B cell (primary cell): ENCODE results near the gene TMEM128. TPM values are rescaled to one million over a fixed set of nuclear protein-coding genes. Genes with fewer than 3 reads are reported as not detected.

Experiments used
- ATAC-seq: fragments of 200-7000 bp; cut with Tn5 transposase; one replicate; pipeline ENCODE4 v1.10.0; 2021; ENCODE audit warnings: low read depth, mild to moderate bottlenecking, moderate number of reproducible peaks, moderate library complexity
- CTCF ChIA-PET: fragments of 350-600 bp; sonication (Branson Sonifier 250); formaldehyde crosslinking; loops from one replicate; lab custom pipeline; 2021; ENCODE audit warnings: antibody characterized with exemption, inconsistent platforms; lab: Charles Lee
- POLR2A ChIA-PET: fragments of 350-600 bp; sonication (Branson Sonifier 250); formaldehyde crosslinking; loops from one replicate; lab custom pipeline; 2021; ENCODE audit warnings: antibody characterized with exemption; lab: Charles Lee
- DNase-seq: peaks from one replicate; pipeline ENCODE4 v3.0.0; 2013
- H2AFZ ChIP-seq: 2 replicates; pipeline ENCODE4 v1.6.1; 2012; ENCODE audit warnings: mild to moderate bottlenecking, low read depth, low read length; ENCODE audit not compliant: insufficient read depth, poor library complexity, severe bottlenecking
- H3K27ac ChIP-seq, 2 donors: 1 replicate in 1 of 2; 2 replicates in 1 of 2; pipeline ENCODE4 v1.5.1; 2012 to 2013; ENCODE audit warnings: low read length in 2 of 2, mild to moderate bottlenecking in 2 of 2, moderate library complexity in 1 of 2
- H3K27me3 ChIP-seq, 4 experiments: fragments of 200-600 bp in 1 of 4; sonication (generic) in 1 of 4; replicated peaks in 1 of 4; 1 replicate in 2 of 4; 2 replicates in 2 of 4; pipeline versions ENCODE4 v1.6.1 to v1.7.0; 2013 to 2016; ENCODE audit warnings: low read length in 3 of 4, mild to moderate bottlenecking in 2 of 4, mixed read lengths in 1 of 4, moderate library complexity in 1 of 4; ENCODE audit not compliant: insufficient read depth in 4 of 4, control insufficient read depth in 3 of 4; ENCODE audit errors: control extremely low read depth in 1 of 4
- H3K36me3 ChIP-seq, 2 experiments: replicated peaks in 1 of 2; 1 replicate in 1 of 2; 2 replicates in 1 of 2; pipeline versions ENCODE4 v1.6.1 to v1.7.1; 2013; ENCODE audit warnings: low read length in 1 of 2; ENCODE audit not compliant: insufficient read depth in 2 of 2, control insufficient read depth in 1 of 2; ENCODE audit errors: control extremely low read depth in 1 of 2, extremely low read depth in 1 of 2
- H3K4me1 ChIP-seq, 2 donors: fragments of 200-600 bp in 1 of 2; sonication (generic) in 1 of 2; 1 replicate in 1 of 2; 2 replicates in 1 of 2; pipeline versions ENCODE4 v1.5.1 to v1.6.1; 2013 to 2017; ENCODE audit warnings: low read length in 2 of 2; ENCODE audit not compliant: control insufficient read depth in 2 of 2, insufficient read depth in 2 of 2
- H3K4me2 ChIP-seq: replicated peaks from 2 replicates; pipeline ENCODE3; 2012; ENCODE audit warnings: mild to moderate bottlenecking, low read depth, low read length; ENCODE audit not compliant: poor library complexity, severe bottlenecking
- H3K4me3 ChIP-seq, 5 experiments: fragments of 200-600 bp in 1 of 5; sonication (generic) in 1 of 5; 1 replicate in 3 of 5; 2 replicates in 2 of 5; pipeline versions ENCODE4 v1.5.1 to v1.7.0; 2011 to 2016; ENCODE audit warnings: low read length in 4 of 5, mild to moderate bottlenecking in 4 of 5, low read depth in 2 of 5, control low read depth in 1 of 5, moderate library complexity in 1 of 5; ENCODE audit not compliant: insufficient read depth in 1 of 5; ENCODE audit errors: control extremely low read depth in 1 of 5, extremely low read depth in 1 of 5
- H3K79me2 ChIP-seq: fragments of 200-600 bp; sonication (generic); one replicate; pipeline ENCODE4 v1.6.0; 2016; ENCODE audit warnings: low read length; ENCODE audit not compliant: control insufficient read depth, insufficient read depth
- H3K9ac ChIP-seq: fragments of 200-600 bp; sonication (generic); 2 replicates; pipeline ENCODE4 v1.6.1; 2017; ENCODE audit warnings: mild to moderate bottlenecking, low read length, moderate library complexity
- H3K9me3 ChIP-seq, 3 donors: one replicate each; pipeline versions ENCODE4 v1.6.1 to v1.7.1; 2013; ENCODE audit warnings: low read length in 2 of 3; ENCODE audit not compliant: control insufficient read depth in 2 of 3, insufficient read depth in 1 of 3; ENCODE audit errors: control extremely low read depth in 1 of 3
- H4K20me1 ChIP-seq: 2 replicates; pipeline ENCODE4 v1.6.0; 2012; ENCODE audit warnings: mild to moderate bottlenecking, low read length; ENCODE audit not compliant: insufficient read depth, control insufficient read depth, poor library complexity, severe bottlenecking
- H3K27ac Mint-ChIP-seq: one replicate; pipeline ENCODE4 v1.8.0; 2021; ENCODE audit warnings: mixed read lengths
- H3K27me3 Mint-ChIP-seq: one replicate; pipeline ENCODE4 v1.8.0; 2021; ENCODE audit warnings: mixed read lengths
- H3K4me1 Mint-ChIP-seq: one replicate; pipeline ENCODE4 v1.8.0; 2021; ENCODE audit warnings: mixed read lengths
- H3K4me3 Mint-ChIP-seq: one replicate; pipeline ENCODE4 v1.8.0; 2021; ENCODE audit warnings: mixed read lengths
- H3K9me3 Mint-ChIP-seq: one replicate; pipeline ENCODE4 v1.8.0; 2022; ENCODE audit warnings: mixed read lengths; ENCODE audit not compliant: insufficient read depth
- EZH2 ChIP-seq: IDR thresholded peaks from 2 replicates; pipeline ENCODE4 v1.6.1; 2012; ENCODE audit warnings: borderline replicate concordance, low read depth, mild to moderate bottlenecking, moderate library complexity, low read length; ENCODE audit not compliant: insufficient read depth, poor library complexity, severe bottlenecking
- WGBS: methylation state at CpG from one replicate; pipeline ENCODE4 v1.1.5; 2013; ENCODE audit warnings: missing lambda C conversion rate; ENCODE audit not compliant: insufficient coverage; 5-methylcytosine and 5-hydroxymethylcytosine counted together
- intact Hi-C: fragments of 100-400 bp; cut with micrococcal nuclease; formaldehyde crosslinking; loops from one replicate; pipeline ENCODE4 v1.10.0; 2022
- polyA plus RNA-seq: library from polyadenylated mRNA; depleted of rRNA; stranded (reverse); fragments of >200 nt; gene quantifications from 2 replicates; pipeline ENCODE4 v1.2.3, GENCODE V29; 2012
- total RNA-seq, 2 donors: library from RNA; stranded (reverse); fragments of 120-200 nt in 1 of 2; gene quantifications; 1 replicate in 1 of 2; 2 replicates in 1 of 2; pipeline versions ENCODE4 v1.2.3 to v1.2.4, GENCODE V29; 2013 to 2022
- TF ChIP-seq, protein P1 (sequence below): fragments of 200-600 bp; IDR thresholded peaks from one replicate; pipeline ENCODE4 v1.8.0; 2022; ENCODE audit warnings: antibody characterized with exemption, mild to moderate bottlenecking

TMEM128 gene
- total and polyA plus RNA-seq, 2 donors (not counting 1 experiment from before 2014, with no cell fraction given), result 10.2 to 17.3 TPM

DNA sequence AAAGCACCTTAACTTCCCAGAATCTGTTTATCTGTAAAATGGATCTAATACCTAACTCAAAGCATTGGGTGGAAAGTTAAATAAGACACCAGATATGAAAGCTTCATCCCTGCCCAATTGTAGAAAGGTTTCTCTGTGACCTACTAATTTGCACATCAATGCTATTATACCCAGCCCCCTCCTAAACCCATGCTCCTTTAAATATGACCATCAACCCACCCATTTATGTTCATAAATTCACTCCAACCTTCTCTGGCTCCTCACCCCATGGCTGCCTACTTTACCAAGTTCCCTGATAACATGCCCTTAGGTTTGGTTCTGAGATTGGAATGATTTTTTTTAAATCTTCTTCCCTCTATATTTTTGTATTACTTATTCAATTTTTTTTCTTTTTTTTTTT is 40.1 kb upstream of the TMEM128 start:
- no peak overlapping the region for H3K4me2 ChIP-seq
- H2AFZ ChIP-seq, result no peak overlapping the region
- no peak overlapping the region for H3K27ac Mint-ChIP-seq
- TF ChIP-seq, protein P1, sequence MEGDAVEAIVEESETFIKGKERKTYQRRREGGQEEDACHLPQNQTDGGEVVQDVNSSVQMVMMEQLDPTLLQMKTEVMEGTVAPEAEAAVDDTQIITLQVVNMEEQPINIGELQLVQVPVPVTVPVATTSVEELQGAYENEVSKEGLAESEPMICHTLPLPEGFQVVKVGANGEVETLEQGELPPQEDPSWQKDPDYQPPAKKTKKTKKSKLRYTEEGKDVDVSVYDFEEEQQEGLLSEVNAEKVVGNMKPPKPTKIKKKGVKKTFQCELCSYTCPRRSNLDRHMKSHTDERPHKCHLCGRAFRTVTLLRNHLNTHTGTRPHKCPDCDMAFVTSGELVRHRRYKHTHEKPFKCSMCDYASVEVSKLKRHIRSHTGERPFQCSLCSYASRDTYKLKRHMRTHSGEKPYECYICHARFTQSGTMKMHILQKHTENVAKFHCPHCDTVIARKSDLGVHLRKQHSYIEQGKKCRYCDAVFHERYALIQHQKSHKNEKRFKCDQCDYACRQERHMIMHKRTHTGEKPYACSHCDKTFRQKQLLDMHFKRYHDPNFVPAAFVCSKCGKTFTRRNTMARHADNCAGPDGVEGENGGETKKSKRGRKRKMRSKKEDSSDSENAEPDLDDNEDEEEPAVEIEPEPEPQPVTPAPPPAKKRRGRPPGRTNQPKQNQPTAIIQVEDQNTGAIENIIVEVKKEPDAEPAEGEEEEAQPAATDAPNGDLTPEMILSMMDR, result no peak
- no peak for TF ChIP-seq EZH2
- H3K4me3 ChIP-seq, result no peak overlapping the region
- H3K9ac ChIP-seq, result no peak overlapping the region
- ChIA-PET POLR2A (no interaction called here), CTCF (no interaction called here)
- H3K79me2 ChIP-seq, result peaks cover 62% of the 10 kb centered on the region
- peaks cover 0 to 3% (median 0%) of the 10 kb centered on the region in 3 donors for H3K9me3 ChIP-seq
- ATAC-seq (no peak), DNase-seq (no peak)
- H3K4me1 ChIP-seq, result peaks cover 19 to 22% of the 10 kb centered on the region in 2 donors
- peak overlapping the region; percentile 65 for H3K4me3 Mint-ChIP-seq
- no peak overlapping the region for H3K27ac ChIP-seq
- intact Hi-C loops, result no loop called here
- H3K27me3 ChIP-seq, result no peaks in the 10 kb centered on the region
- H4K20me1 ChIP-seq, result peaks cover 17% of the 10 kb centered on the region
- H3K36me3 ChIP-seq, result peaks cover 0 to 24% of the 10 kb centered on the region in 2 experiments
- H3K9me3 Mint-ChIP-seq, result no peaks in the 10 kb centered on the region
- peaks cover 42% of the 10 kb centered on the region for H3K4me1 Mint-ChIP-seq
- no peaks in the 10 kb centered on the region for H3K27me3 Mint-ChIP-seq

DNA sequence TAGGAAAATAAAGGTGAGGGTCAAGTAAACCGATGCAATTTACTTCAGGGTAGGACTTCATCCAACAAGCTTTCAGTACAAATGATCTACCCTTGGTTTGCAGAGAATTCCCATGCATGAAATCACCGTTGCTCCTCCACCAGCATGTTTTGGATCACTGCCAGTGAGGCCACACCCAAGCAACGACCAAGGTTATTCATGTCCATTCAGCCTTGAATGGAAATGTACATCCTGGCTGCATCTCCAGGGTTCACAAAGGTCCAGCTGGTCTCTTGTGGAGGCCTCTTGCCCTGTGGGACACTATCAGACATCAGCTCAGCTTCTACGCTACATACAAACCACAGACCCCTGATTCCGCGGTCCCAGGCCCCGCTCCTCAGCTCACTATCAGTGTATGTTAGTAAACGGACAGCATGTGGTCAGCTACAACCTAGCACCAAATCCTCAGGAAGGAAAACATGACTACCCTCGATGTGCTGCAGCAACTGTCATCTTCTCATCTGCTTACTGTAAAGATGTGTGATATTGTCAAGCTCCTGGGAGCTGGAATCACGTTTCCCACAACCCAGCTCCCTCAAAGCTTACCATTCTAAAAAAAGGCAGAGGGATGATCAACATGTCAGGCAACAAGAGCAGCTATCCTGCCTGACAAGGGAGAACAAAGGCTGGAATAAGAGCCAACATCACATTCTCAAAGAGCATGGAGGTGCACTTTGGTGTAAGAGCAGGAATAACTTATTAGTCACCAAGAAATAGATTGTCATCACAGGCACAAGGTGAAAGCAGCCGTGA is 37.0 kb upstream of the TMEM128 start:
- TF ChIP-seq, protein P1, result no peak
- no peak for TF ChIP-seq EZH2
- H2AFZ ChIP-seq, result no peak overlapping the region
- no peak overlapping the region for H3K9ac ChIP-seq
- H3K79me2 ChIP-seq, result peaks cover 31% of the 10 kb centered on the region
- no peaks in the 10 kb centered on the region for H3K9me3 Mint-ChIP-seq
- ChIA-PET POLR2A (no interaction called here), CTCF (no interaction called here)
- no peak overlapping the region for H3K27ac ChIP-seq
- H3K9me3 ChIP-seq, result no peaks in the 10 kb centered on the region
- H3K36me3 ChIP-seq, result peaks cover 0 to 47% of the 10 kb centered on the region in 2 experiments
- no peak overlapping the region for H3K4me3 Mint-ChIP-seq
- ATAC-seq (no peak), DNase-seq (no peak)
- intact Hi-C loops, result no loop called here
- H4K20me1 ChIP-seq, result peaks cover 9% of the 10 kb centered on the region
- no peaks in the 10 kb centered on the region for H3K27me3 Mint-ChIP-seq
- H3K4me2 ChIP-seq, result no peak overlapping the region
- H3K4me1 Mint-ChIP-seq, result peaks cover 20% of the 10 kb centered on the region
- WGBS, result 95% methylated on average over 8 of the region's 11 CpGs
- H3K4me1 ChIP-seq, result peaks cover 10 to 12% of the 10 kb centered on the region in 2 donors
- H3K4me3 ChIP-seq, result no peak overlapping the region
- H3K27me3 ChIP-seq, result no peaks in the 10 kb centered on the region
- H3K27ac Mint-ChIP-seq, result no peak overlapping the region
